Gastrocnemius medialis (tissue), 4 donors: ENCODE measurements around the gene ATP10A.

Source experiments
- CTCF ChIP-seq, 5 experiments: fragments of 450-650 bp in 3 of 5; fragments of 200-600 bp in 2 of 5; sonication (generic) in 2 of 5; IDR thresholded peaks in 4 of 5; conservative IDR thresholded peaks in 1 of 5; 1 replicate in 4 of 5; 2 replicates in 1 of 5; pipeline ENCODE4 v1.5.1; 2016 to 2019; ENCODE audit warnings: antibody characterized with exemption in 5 of 5, mild to moderate bottlenecking in 3 of 5, moderate library complexity in 3 of 5
- POLR2A ChIP-seq, 2 donors: fragments of 450-650 bp; IDR thresholded peaks; one replicate each; pipeline ENCODE4 v1.6.1; 2017; ENCODE audit warnings: antibody characterized with exemption in 2 of 2, mild to moderate bottlenecking in 2 of 2, moderate library complexity in 2 of 2

DNA sequence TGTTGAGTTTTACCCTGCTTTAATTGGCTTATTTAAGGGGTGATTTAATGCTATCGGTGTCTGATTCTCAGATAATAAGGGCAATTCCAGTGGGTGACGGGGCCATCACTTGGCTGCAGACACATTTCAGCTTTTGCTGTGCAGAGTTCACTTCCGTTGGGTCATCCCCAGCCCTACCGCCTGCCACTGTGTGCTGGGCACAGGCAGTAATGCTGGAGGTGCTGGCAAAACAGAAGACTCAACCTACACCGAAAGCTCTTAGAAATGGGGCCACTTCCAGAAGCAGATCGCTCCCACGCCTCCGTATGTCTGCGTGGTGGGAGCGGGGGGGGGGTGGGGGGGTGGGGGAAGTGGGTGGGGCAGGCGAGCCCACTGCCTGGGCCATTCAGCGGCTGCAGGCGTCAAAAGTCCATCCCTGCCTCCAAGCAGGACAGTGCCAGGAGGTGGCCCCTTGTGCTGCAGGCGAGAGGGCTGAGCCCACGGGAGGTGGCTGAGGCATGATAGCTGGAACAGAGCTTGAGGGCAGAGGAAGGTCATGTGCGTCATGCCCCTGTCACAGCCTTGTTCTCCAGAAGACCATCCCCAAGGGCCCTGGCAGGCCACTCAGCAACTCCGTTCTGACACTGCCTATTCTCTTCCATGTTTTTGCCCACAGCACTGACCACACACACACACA lies 128.3 kb downstream of the ATP10A start:
- no peak for TF ChIP-seq CTCF (IDR thresholded peaks at IDR 0.05 in 4 of 5, conservative IDR thresholded peaks at IDR 0.05 in 1 of 5)
- no peak for TF ChIP-seq POLR2A (IDR thresholded peaks at IDR 0.05)
